GM13977 (cell line): Measurements from ENCODE around the gene AGBL1.

Experiments
- DNase-seq: peaks from one replicate; pipeline ENCODE4 v3.0.0; 2012; ENCODE audit warnings: low spot score
- CTCF ChIP-seq: IDR thresholded peaks from 2 replicates; pipeline ENCODE4 v1.5.1; 2012; ENCODE audit warnings: mild to moderate bottlenecking, control low read depth; ENCODE audit not compliant: insufficient read depth; ENCODE audit errors: extremely low read depth, missing control alignments
- in situ Hi-C: fragments of 300-500 bp; cut with MboI; formaldehyde crosslinking; loops from one replicate; pipeline ENCODE4 v1.12.0; 2022; ENCODE audit warnings: low sequenced_read_pairs, low pct_unique_long_range_greater_than_20kb, mixed read lengths, inconsistent platforms; ENCODE audit not compliant: unreplicated experiment

The AGBL1 gene

GRCh38 chr15:86591994-86592735, 512.5 kb downstream of the AGBL1 start:
- in situ Hi-C loops = no loop called here
- no peak for TF ChIP-seq CTCF
- DNase-seq = no peak

- TF ChIP-seq CTCF = no peak
- no peak for DNase-seq
- in situ Hi-C loops = no loop called here
Measured at GRCh38 chr15:86595741-86596140, 516.1 kb downstream of the AGBL1 start.

- no peak for DNase-seq
- no peak for TF ChIP-seq CTCF
- in situ Hi-C loops = no loop called here
Measured at GRCh38 chr15:86603466-86603865, 523.8 kb downstream of the AGBL1 start.

- in situ Hi-C loops = no loop called here
- TF ChIP-seq CTCF = no peak
- no peak for DNase-seq
Measured at GRCh38 chr15:86608461-86609205, 529.0 kb downstream of the AGBL1 start.

- DNase-seq = no peak
- TF ChIP-seq CTCF = no peak
- in situ Hi-C loops = no loop called here
Measured at GRCh38 chr15:86609275-86609674, 529.6 kb downstream of the AGBL1 start.

GRCh38 chr15:86610038-86610437, 530.4 kb downstream of the AGBL1 start:
- in situ Hi-C loops = no loop called here
- DNase-seq = no peak
- no peak for TF ChIP-seq CTCF
